Lower lobe of right lung (tissue), 2 donors: Measurements from ENCODE around the gene CCDC178. TPM values are rescaled to one million over a fixed set of nuclear protein-coding genes. Genes with fewer than 3 reads are reported as not detected.
"Not testable (repeated sequence)": the region's sequence is repeated elsewhere in the genome, so short reads cannot be mapped to it uniquely, and the experiment has no call there.

Experiments used
- ATAC-seq, 2 donors: fragments of 200-7000 bp; cut with Tn5 transposase; one replicate each; pipeline ENCODE4 v1.9.1; 2020 to 2022; ENCODE audit warnings: mild to moderate bottlenecking in 2 of 2, moderate library complexity in 2 of 2
- DNase-seq: peaks from one replicate; pipeline ENCODE4 v3.0.0-alpha.2; 2020
- H3K27ac ChIP-seq: fragments of 200-600 bp; one replicate; pipeline ENCODE4 v1.8.0; 2022
- H3K27me3 ChIP-seq: fragments of 200-600 bp; one replicate; pipeline ENCODE4 v1.8.0; 2022; ENCODE audit warnings: low read depth
- H3K36me3 ChIP-seq: fragments of 200-600 bp; one replicate; pipeline ENCODE4 v1.8.0; 2022; ENCODE audit warnings: mild to moderate bottlenecking
- H3K4me1 ChIP-seq: fragments of 200-600 bp; one replicate; pipeline ENCODE4 v1.8.0; 2022
- H3K4me3 ChIP-seq: fragments of 200-600 bp; one replicate; pipeline ENCODE4 v1.8.0; 2022; ENCODE audit warnings: mild to moderate bottlenecking
- H3K9me3 ChIP-seq: fragments of 200-600 bp; one replicate; pipeline ENCODE4 v1.8.0; 2022
- intact Hi-C: fragments of 100-400 bp; cut with DNase I; formaldehyde crosslinking; loops from one replicate; pipeline ENCODE4 v1.11.0; 2022
- total RNA-seq: library from RNA; stranded (reverse); fragmentation: NEBNext Ultra II Directional; extraction: Animal tissue kit (Norgen Biotek cat#: 25700); gene quantifications from one replicate; pipeline ENCODE4 v1.2.1, GENCODE V29; 2021
- TF ChIP-seq, protein P1 (sequence below): fragments of 200-600 bp; IDR thresholded peaks from one replicate; pipeline ENCODE4 v1.8.0; 2022; ENCODE audit warnings: antibody characterized with exemption, mild to moderate bottlenecking
- donor health status: DM: no; HTN: yes; CAD: no; lungs with severe emphysema.

CCDC178 gene
- total RNA-seq, 1 donor from 2014 or later, result not detected

DNA sequence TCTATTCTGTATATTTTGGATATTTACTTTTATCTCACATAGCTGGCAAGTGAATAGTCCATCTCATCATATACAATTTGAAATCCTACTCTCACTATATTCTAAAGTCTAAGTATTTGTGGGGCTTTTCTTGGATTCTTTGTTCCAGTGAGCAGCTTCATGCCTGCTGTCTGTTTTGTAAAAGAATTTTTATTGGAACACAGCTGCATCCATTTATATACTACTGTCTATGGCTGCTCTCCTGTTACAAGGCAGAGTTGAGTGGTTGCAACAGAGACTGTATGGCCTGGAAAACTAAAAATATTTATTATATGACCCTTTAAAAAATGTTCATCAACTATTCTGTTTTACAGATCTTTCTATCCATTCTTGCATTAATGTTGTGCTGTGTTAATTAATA, 474.4 kb downstream of the CCDC178 start:
- Histone ChIP-seq H3K4me3 (no peak overlapping the region), H3K9me3 (no peaks in the 10 kb centered on the region), H3K27me3 (no peaks in the 10 kb centered on the region), H3K27ac (no peak overlapping the region), H3K4me1 (no peaks in the 10 kb centered on the region), H3K36me3 (no peaks in the 10 kb centered on the region)
- ATAC-seq, result no peak
- intact Hi-C loops, result no loop called here
- TF ChIP-seq, protein P1, sequence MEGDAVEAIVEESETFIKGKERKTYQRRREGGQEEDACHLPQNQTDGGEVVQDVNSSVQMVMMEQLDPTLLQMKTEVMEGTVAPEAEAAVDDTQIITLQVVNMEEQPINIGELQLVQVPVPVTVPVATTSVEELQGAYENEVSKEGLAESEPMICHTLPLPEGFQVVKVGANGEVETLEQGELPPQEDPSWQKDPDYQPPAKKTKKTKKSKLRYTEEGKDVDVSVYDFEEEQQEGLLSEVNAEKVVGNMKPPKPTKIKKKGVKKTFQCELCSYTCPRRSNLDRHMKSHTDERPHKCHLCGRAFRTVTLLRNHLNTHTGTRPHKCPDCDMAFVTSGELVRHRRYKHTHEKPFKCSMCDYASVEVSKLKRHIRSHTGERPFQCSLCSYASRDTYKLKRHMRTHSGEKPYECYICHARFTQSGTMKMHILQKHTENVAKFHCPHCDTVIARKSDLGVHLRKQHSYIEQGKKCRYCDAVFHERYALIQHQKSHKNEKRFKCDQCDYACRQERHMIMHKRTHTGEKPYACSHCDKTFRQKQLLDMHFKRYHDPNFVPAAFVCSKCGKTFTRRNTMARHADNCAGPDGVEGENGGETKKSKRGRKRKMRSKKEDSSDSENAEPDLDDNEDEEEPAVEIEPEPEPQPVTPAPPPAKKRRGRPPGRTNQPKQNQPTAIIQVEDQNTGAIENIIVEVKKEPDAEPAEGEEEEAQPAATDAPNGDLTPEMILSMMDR, result no peak
- DNase-seq, result no peak

DNA sequence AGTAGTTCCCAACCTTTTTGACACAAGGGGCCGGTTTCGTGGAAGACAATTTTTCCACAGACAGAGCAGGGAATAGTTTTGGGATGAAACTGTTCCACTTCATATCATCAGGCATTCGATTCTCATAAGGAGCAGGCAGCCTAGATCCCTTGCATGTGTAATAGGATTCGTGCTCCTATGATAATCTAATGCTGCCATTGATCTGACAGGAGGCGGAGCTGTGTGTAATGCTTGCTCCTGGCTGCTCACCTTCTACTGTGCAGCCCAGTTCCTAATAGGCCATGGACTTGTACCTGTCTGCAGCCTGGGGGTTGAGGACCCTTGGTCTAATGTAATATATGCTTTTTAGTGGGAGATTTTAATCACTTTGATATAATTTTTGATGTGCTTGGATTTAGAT, 479.0 kb downstream of the CCDC178 start:
- Histone ChIP-seq H3K9me3 (no peaks in the 10 kb centered on the region), H3K36me3 (no peaks in the 10 kb centered on the region), H3K4me3 (no peak overlapping the region), H3K27ac (no peak overlapping the region), H3K27me3 (no peaks in the 10 kb centered on the region), H3K4me1 (no peaks in the 10 kb centered on the region)
- intact Hi-C loops, result no loop called here
- TF ChIP-seq, protein P1, result no peak
- ATAC-seq (no peak), DNase-seq (no peak)

DNA sequence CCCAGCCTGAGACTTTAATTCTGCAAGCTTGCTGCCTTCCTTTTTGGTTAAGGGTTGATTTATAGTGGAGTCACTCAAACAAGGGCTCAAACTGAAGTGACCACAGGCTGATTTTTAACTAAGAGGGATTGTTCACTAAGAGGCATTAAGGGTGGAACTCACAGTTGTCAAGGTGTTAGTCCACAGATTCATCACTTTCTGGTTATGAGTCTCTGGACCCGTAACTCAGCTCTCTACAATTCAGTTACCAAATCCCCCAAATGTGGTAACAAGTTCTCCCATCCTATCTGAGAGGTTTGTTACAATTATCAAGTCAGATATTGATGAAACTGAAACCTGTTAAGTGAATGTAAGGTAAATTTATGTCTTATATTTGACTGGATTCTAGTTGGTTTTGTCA, 481.8 kb downstream of the CCDC178 start:
- ATAC-seq (no peak), DNase-seq (no peak)

DNA sequence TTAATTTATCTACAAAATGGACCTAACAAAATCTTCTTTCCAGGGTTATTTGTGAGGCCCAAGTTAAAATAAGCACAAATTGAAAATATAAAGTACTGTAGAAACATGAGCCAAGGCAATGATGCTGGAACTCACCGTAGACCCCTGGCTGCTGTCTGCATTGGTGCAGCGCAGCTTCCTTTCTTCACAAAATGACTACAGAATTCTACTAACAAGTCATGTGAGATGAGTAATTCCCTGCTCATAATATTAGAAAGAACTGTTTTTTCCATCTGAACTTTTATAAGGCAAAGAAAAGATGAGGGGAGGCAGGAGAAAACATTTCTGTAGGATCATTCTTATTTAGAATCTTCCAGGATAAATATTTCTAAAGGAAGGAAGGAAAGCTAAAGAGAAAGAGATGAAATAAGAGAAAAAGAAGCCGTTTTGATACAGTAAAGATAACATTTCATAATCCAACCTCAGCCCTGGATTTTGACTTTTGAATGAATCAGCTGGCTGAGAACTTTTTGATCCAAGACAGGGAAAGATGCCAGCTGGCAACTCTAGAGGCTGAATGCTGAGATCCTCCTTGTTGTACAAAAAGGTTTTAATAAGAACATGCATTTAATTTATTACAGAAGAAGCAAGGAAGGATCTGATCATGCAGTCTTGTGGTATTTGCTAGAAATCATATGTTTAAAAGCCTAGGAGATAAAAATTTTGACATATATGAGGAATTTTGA, 483.8 kb downstream of the CCDC178 start:
- H3K27me3 ChIP-seq, result no peaks in the 10 kb centered on the region
- DNase-seq, result no peak
- TF ChIP-seq, protein P1, result no peak
- H3K9me3 ChIP-seq, result no peaks in the 10 kb centered on the region
- H3K4me1 ChIP-seq, result no peaks in the 10 kb centered on the region
- no peak for ATAC-seq
- H3K36me3 ChIP-seq, result no peaks in the 10 kb centered on the region
- no peak overlapping the region for H3K27ac ChIP-seq
- H3K4me3 ChIP-seq, result no peak overlapping the region
- intact Hi-C loops, result no loop called here

More for the DNA sequence above, 481.8 kb downstream of the CCDC178 start:
- H3K9me3 ChIP-seq, result no peaks in the 10 kb centered on the region
- H3K4me1 ChIP-seq, result no peaks in the 10 kb centered on the region
- TF ChIP-seq, protein P1, result no peak
- no peak overlapping the region for H3K4me3 ChIP-seq
- intact Hi-C loops, result no loop called here
- H3K27ac ChIP-seq, result no peak overlapping the region
- no peaks in the 10 kb centered on the region for H3K36me3 ChIP-seq
- H3K27me3 ChIP-seq, result no peaks in the 10 kb centered on the region

DNA sequence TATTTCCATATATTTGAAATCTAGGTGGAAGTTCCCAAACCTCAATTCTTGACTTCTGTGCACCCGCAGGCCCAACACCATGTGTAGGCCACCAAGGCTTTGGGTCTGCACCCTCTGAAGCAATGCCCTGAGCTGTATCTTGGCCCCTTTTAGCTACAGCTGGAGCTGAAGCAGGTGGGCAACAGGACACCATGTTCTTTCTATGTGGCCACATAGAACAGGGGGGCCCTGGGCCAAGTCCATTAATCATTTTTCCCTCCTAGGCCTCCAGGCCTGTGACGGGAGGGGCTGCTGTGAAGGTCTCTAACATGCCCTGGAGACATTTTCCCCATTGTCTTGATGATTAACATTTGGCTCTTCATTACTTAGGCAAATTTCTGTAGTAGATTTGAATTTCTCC, 488.2 kb downstream of the CCDC178 start:
- intact Hi-C loops, H3K4me1 ChIP-seq, ATAC-seq, H3K4me3 ChIP-seq, H3K27me3 ChIP-seq, DNase-seq, H3K9me3 ChIP-seq, H3K36me3 ChIP-seq, H3K27ac ChIP-seq: not testable (repeated sequence)

DNA sequence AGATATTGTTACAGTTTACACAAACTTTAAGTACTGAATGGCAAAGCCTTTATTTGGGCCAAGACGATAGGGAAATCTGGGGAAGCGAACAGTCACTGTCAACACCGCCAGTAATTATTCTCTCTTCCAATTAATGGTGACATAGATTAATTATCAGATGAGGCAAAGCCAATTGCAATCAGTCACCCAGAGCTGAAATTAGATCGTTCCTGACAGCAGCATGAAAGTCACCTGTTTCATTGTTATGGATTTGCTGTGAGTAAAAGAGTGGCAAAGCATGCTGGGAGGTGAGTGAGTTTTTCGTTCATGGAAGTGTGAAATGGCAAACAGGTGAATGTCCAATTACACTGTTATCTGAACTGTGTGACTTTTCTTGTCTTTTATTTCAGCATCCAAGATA, 502.9 kb downstream of the CCDC178 start:
- intact Hi-C loops, result no loop called here
- DNase-seq (no peak), ATAC-seq (no peak)

More for the DNA sequence above, 502.9 kb downstream of the CCDC178 start:
- Histone ChIP-seq H3K36me3 (no peaks in the 10 kb centered on the region), H3K4me3 (no peak overlapping the region), H3K27ac (no peak overlapping the region), H3K27me3 (no peaks in the 10 kb centered on the region), H3K9me3 (no peaks in the 10 kb centered on the region), H3K4me1 (no peaks in the 10 kb centered on the region)
- TF ChIP-seq, protein P1, result no peak
